IPS-18a (cell line): ENCODE data around the gene ANKRD10.

Experiments used
- H3K27ac ChIP-seq: one replicate; pipeline ENCODE4 v1.5.1; 2013; ENCODE audit warnings: low read length
- H3K27me3 ChIP-seq: one replicate; pipeline ENCODE4 v1.6.1; 2013; ENCODE audit warnings: mild to moderate bottlenecking, low read length; ENCODE audit not compliant: control insufficient read depth, insufficient read depth
- H3K36me3 ChIP-seq: one replicate; pipeline ENCODE4 v1.6.1; 2013; ENCODE audit warnings: low read depth, low read length; ENCODE audit not compliant: control insufficient read depth
- H3K4me1 ChIP-seq: one replicate; pipeline ENCODE4 v1.6.1; 2013; ENCODE audit warnings: low read depth, low read length; ENCODE audit not compliant: control insufficient read depth
- H3K4me3 ChIP-seq: one replicate; pipeline ENCODE4 v1.5.1; 2013; ENCODE audit warnings: low read length
- H3K9ac ChIP-seq: one replicate; pipeline ENCODE4 v1.6.1; 2013; ENCODE audit warnings: mild to moderate bottlenecking, low read length, moderate library complexity
- H3K9me3 ChIP-seq: one replicate; pipeline ENCODE4 v1.6.1; 2013; ENCODE audit warnings: low read depth, low read length; ENCODE audit not compliant: control insufficient read depth

Gene ANKRD10

DNA sequence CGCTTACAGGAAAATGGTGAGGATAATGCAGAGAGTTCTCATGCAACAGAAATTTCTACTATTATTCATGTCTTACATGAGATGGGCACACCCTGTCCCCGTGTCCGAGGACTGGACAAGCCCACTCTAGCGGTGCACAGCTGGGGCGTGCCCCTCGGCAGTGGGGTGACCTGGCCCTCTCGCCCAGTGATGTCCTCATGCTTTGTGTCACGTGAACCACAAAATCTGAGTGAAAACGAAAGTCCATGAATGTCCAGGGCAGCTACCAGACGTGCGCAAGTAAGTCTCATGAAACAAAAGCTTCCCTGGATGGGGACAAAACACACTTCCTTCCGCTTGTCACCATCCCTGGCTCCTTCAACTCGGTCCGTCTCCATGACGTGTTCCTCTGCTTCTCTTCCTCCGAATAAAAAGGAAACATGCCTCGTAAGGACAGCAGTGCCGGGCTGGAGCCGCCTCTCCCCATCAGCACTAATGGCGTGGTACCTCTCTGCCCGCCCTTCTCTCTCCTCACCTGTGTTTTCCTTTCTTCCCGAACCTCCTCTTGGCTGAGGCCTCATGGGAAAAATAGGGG is 45.6 kb downstream of the ANKRD10 start:
- no peaks in the 10 kb centered on the region for H3K4me1 ChIP-seq
- no peak overlapping the region for H3K4me3 ChIP-seq
- no peaks in the 10 kb centered on the region for H3K27me3 ChIP-seq
- H3K9me3 ChIP-seq = no peaks in the 10 kb centered on the region
- no peaks in the 10 kb centered on the region for H3K36me3 ChIP-seq
- no peak overlapping the region for H3K27ac ChIP-seq
- H3K9ac ChIP-seq = no peak overlapping the region

DNA sequence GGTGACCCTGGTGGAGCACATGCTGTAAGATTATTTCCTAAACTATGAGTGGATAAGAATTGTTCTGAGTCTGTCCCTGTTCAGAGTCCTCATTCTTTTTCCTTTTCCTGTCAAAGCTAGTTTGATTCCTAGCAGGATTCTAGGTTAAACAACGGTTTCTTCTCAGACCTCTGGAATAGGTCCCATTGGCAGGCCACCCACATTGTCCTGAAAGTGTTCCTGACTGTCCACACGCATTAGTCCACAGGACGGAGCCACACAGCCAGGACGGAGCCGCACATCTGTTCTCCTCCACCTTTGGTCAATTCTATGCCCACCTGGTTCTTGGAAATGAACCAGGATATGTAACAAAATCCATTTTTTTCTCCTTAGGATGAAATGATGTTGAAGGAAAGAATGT is 46.1 kb downstream of the ANKRD10 start:
- no peaks in the 10 kb centered on the region for H3K9me3 ChIP-seq
- no peak overlapping the region for H3K4me3 ChIP-seq
- no peak overlapping the region for H3K27ac ChIP-seq
- H3K9ac ChIP-seq = no peak overlapping the region
- H3K36me3 ChIP-seq = no peaks in the 10 kb centered on the region
- H3K27me3 ChIP-seq = no peaks in the 10 kb centered on the region
- no peaks in the 10 kb centered on the region for H3K4me1 ChIP-seq

DNA sequence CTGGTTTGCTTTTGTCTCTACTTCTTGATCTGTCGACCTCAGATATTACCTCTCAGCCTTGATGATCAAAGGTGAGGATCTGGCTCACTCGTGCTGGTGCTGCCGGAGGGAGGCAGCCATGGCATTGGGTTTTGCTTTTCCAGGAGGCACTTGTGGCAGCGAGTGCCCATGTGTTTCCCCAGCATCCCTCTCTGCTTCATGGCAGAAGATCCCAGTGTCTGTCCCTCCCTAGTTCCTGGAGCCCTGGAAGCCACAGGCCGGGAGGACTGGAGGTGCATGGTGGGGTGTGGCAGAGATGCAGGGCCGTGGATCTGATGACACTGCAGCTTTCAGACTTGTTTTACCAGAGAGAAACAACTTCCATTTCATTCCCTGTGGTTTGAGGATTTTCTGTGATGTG is 47.5 kb downstream of the ANKRD10 start:
- Histone ChIP-seq H3K4me3 (no peak overlapping the region), H3K27ac (no peak overlapping the region), H3K36me3 (no peaks in the 10 kb centered on the region), H3K9ac (no peak overlapping the region), H3K9me3 (no peaks in the 10 kb centered on the region), H3K27me3 (no peaks in the 10 kb centered on the region), H3K4me1 (no peaks in the 10 kb centered on the region)

DNA sequence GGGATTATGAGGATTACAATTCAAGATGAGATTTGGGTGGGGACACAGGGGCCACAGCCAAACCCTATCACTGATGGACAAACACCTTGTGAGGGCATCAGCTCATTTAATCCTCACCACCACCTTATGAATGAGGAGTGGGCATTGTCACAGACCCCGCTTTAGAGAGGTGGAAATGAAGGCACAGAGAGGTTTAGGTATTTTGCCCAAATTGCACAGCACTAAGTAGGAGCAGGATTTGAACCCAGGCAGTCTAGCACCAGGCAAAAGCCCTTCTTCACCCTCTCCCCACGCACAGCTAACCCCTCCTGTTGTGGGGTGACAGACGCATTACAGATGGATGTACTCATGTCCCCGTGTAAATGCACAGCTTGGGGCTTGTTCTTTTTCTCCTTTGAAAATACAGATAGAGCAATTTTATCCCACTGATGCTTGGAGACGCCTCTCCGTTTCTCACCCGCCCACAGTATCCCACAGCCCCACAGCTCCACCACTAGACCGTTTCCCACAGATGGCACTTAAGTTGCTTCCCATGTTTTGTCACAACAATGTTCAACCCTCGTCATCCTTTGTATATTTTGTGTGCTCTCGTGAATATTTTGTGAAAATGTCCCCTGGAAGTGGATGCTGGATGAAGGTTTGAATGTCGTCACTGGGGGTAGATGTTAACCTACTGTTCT is 48.2 kb downstream of the ANKRD10 start:
- Histone ChIP-seq H3K27ac (no peak overlapping the region), H3K4me3 (no peak overlapping the region), H3K9ac (no peak overlapping the region), H3K27me3 (no peaks in the 10 kb centered on the region), H3K36me3 (no peaks in the 10 kb centered on the region), H3K9me3 (no peaks in the 10 kb centered on the region), H3K4me1 (no peaks in the 10 kb centered on the region)

DNA sequence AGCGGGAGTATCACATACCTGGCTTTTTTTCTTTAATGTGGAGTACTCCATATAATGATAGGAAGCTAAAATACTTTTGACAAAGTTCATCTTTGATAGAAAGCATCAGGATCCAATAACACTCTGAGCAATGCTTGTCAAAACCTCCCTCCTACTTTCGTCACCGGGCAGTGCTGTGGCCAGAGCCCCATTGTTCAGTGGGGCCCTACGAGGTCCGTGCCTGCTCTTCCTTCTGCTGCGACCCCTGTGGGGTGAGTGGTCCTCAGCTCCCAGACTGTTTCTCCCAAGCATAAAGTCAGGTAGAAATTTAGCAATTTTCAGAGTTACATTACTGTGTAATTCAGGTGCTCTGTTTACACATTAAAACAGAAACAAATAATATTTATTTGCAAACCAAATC is 51.2 kb downstream of the ANKRD10 start:
- H3K4me1 ChIP-seq = no peaks in the 10 kb centered on the region
- no peak overlapping the region for H3K4me3 ChIP-seq
- H3K36me3 ChIP-seq = no peaks in the 10 kb centered on the region
- no peak overlapping the region for H3K9ac ChIP-seq
- no peak overlapping the region for H3K27ac ChIP-seq
- H3K9me3 ChIP-seq = no peaks in the 10 kb centered on the region
- no peaks in the 10 kb centered on the region for H3K27me3 ChIP-seq

DNA sequence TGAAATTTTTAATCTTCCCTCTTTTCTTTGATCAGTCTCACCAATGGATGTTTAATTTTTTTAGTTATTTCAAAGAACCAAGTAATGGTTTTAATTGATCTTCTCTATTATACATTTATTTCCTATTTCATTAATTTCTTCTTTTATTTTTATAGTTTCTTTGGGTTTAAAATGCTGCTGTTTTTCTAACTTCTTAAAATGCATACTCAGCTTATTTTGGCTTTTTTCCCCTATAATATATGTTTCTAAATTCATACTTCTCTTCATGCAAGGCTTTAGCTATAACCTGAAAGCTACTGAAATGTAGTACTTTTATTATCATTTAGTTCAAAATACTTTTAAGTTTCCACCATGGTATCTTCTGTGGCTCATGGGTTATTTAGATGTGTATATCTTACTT is 53.9 kb downstream of the ANKRD10 start:
- Histone ChIP-seq H3K4me1 (no peaks in the 10 kb centered on the region), H3K4me3 (no peak overlapping the region), H3K9ac (no peak overlapping the region), H3K9me3 (no peaks in the 10 kb centered on the region), H3K27me3 (no peaks in the 10 kb centered on the region), H3K27ac (no peak overlapping the region), H3K36me3 (no peaks in the 10 kb centered on the region)

DNA sequence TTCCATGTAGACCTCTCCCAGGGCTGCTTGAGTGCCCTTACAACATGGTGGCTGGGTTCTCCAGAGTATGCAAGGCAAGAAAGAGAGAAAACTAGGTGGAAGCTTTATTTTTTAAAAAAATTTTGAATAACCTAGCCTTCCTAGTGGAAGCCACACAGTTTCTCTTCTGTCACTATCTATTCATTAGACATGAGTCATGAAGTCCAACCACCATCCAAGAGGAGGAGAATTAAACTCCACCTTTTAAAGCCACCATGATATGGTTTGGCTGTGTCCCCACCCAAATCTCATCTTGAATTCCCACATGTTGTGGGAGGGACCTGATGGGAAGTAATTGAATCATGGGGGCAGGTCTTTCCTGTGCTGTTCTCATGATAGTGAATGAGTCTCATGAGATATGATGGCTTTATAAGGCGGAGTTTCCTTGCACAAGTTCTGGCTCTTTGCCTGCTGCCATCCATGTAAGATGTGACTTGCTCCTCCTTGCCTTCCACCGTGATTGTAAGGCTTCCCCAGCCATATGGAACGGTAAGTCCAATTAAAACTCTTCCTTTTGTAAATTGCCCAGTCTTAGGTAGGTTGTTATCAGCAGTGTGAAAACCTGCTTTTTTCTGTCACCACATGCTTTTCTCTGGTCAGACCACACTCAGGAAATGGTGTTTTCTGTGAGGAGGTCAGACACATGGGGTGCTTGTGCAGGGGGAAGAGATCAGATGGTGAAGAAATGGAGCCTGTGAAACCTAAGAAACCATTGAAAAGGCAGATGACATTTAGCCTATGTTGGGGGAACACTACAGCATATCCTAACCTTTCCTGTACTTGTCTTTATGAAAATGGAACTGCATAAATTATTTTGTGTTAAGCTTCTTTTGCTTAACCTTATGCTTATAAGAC is 57.7 kb downstream of the ANKRD10 start:
- H3K36me3 ChIP-seq = no peaks in the 10 kb centered on the region
- H3K27ac ChIP-seq = no peak overlapping the region
- H3K27me3 ChIP-seq = no peaks in the 10 kb centered on the region
- H3K4me1 ChIP-seq = peaks cover 6% of the 10 kb centered on the region
- no peak overlapping the region for H3K4me3 ChIP-seq
- no peaks in the 10 kb centered on the region for H3K9me3 ChIP-seq
- H3K9ac ChIP-seq = no peak overlapping the region

DNA sequence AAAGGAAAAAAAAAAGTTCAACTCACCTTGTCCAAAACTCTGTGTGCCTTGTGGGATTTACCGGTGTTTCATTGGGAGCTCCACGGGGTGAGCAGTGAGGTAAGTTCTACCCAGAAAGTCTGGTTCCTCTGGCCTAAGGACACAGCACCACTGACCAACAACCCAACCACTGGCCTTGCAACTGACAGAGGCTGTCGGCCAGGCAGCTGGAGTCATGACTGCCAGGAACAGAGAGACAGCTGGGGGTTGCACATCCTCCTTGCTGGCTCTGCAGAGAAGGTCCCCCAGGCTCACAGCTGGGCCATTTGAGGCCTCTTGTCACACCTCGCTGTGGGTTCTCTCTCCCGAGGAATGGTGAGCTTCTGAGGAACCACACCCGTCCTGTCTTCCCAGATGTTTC is 59.5 kb downstream of the ANKRD10 start:
- H3K4me1 ChIP-seq = peaks cover 9% of the 10 kb centered on the region
- H3K9me3 ChIP-seq = no peaks in the 10 kb centered on the region
- H3K27me3 ChIP-seq = no peaks in the 10 kb centered on the region
- H3K27ac ChIP-seq = no peak overlapping the region
- no peak overlapping the region for H3K4me3 ChIP-seq
- H3K36me3 ChIP-seq = no peaks in the 10 kb centered on the region
- no peak overlapping the region for H3K9ac ChIP-seq

DNA sequence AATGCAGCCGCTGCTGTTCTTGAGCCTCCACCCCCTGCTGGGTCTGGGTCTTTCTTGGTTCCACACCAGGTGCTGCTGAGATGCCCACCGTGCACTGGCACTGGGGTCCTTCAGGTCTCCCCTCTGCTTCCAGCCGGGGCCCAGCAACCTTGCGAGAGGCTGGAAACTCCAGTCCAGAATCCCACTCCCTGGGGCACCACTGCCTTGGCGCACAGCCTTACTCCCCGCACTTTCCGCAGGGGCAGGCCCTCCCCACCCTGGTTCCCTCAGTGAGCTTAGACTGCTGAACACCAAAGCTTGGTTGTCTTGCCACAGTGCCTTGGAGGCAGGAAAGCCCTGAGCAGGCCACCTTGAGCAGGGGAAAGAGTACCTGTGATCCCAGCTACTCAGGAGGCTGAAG is 60.0 kb downstream of the ANKRD10 start:
- Histone ChIP-seq H3K27me3 (no peaks in the 10 kb centered on the region), H3K9ac (no peak overlapping the region), H3K4me3 (no peak overlapping the region), H3K9me3 (no peaks in the 10 kb centered on the region), H3K36me3 (no peaks in the 10 kb centered on the region), H3K4me1 (peaks cover 14% of the 10 kb centered on the region), H3K27ac (no peak overlapping the region)

DNA sequence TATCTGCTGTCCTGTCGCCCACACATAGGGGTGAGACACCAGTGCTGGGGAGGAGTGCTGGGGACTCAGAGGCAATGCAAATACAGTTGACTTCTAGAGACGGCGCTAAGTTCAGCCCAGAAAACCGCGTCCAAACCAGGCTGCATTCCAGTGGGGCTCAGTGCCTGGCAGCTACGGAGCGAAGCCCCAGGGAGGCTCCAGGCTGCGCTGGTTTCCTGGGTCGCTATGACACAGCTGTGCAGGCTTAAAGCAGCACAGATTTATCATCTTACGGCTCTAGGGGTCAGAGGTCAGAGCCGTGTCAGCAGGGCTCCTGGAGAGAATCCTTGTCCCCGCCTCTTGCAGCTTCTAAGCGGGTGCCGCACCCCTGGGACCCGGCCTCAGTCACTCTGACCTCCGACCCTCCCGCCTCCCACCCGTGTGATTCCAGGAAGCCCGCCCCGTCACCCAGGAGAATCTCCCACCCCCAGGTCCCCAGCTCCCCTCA is 61.6 kb downstream of the ANKRD10 start:
- Histone ChIP-seq H3K27me3 (no peaks in the 10 kb centered on the region), H3K36me3 (no peaks in the 10 kb centered on the region), H3K27ac (no peak overlapping the region), H3K9ac (no peak overlapping the region), H3K9me3 (no peaks in the 10 kb centered on the region), H3K4me1 (peaks cover 15% of the 10 kb centered on the region), H3K4me3 (no peak overlapping the region)

DNA sequence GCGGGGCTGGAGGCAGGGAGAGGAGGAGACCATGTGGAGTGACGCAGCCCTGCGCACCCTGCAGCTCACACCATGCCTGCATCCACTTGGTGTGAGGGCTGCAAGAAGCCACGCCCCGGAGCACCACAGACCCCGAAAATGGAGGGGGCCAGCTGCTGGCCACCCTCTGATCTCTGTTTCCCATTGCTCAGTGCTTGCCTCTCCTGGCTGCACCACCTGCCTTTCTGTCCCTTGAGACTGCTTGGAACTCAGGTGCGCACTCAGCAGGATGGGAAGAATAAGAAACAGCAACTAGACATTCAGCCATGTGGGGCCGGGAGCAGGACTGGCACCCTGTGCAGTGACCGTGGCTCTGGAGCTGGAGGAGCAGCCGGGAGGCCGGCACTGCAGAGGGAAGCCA is 64.0 kb downstream of the ANKRD10 start:
- no peak overlapping the region for H3K4me3 ChIP-seq
- no peaks in the 10 kb centered on the region for H3K27me3 ChIP-seq
- H3K9me3 ChIP-seq = no peaks in the 10 kb centered on the region
- no peaks in the 10 kb centered on the region for H3K36me3 ChIP-seq
- peaks cover 15% of the 10 kb centered on the region for H3K4me1 ChIP-seq
- no peak overlapping the region for H3K27ac ChIP-seq
- no peak overlapping the region for H3K9ac ChIP-seq
